Progenitor cell of endocrine pancreas (in vitro differentiated cells): Measurements from ENCODE around the gene HS3ST5. TPM values are rescaled to one million over a fixed set of nuclear protein-coding genes. Genes with fewer than 3 reads are reported as not detected.

Experiments used
- DNase-seq: peaks from one replicate; pipeline ENCODE4 v3.0.0; 2021; ENCODE audit warnings: low spot score; ENCODE audit not compliant: unreplicated experiment
- H3K27ac Mint-ChIP-seq: 2 replicates; pipeline ENCODE4 v1.8.0; 2021; ENCODE audit warnings: mild to moderate bottlenecking, moderate library complexity, mixed read lengths
- H3K27me3 Mint-ChIP-seq: 2 replicates; pipeline ENCODE4 v1.8.0; 2021; ENCODE audit warnings: mixed read lengths
- H3K36me3 Mint-ChIP-seq: 2 replicates; pipeline ENCODE4 v1.8.0; 2022; ENCODE audit warnings: mixed read lengths; ENCODE audit not compliant: insufficient read depth
- H3K4me1 Mint-ChIP-seq: 2 replicates; pipeline ENCODE4 v1.8.0; 2021; ENCODE audit warnings: low read depth, mixed read lengths
- H3K4me3 Mint-ChIP-seq: 2 replicates; pipeline ENCODE4 v1.8.0; 2021; ENCODE audit warnings: low read depth, mild to moderate bottlenecking, moderate library complexity, mixed read lengths
- H3K9me3 Mint-ChIP-seq: 2 replicates; pipeline ENCODE4 v1.8.0; 2021; ENCODE audit warnings: low read depth, mixed read lengths
- CTCF ChIP-seq: fragments of 200-600 bp; sonication (generic); IDR thresholded peaks from one replicate; pipeline ENCODE4 v1.5.0; 2021; ENCODE audit warnings: antibody characterized with exemption, mild to moderate bottlenecking; ENCODE audit not compliant: unreplicated experiment
- total RNA-seq: library from RNA; stranded (reverse); gene quantifications from 2 replicates; pipeline ENCODE4 v1.2.1, GENCODE V29; 2021

The HS3ST5 gene
- total RNA-seq, 1 donor from 2014 or later: 0.31 TPM

GRCh38 chr6:114362957-114363356 is 20.1 kb upstream of the HS3ST5 start:
- Mint-ChIP-seq H3K27me3 (no peaks in the 10 kb centered on the region), H3K9me3 (no peaks in the 10 kb centered on the region), H3K4me3 (no peak overlapping the region), H3K27ac (no peak overlapping the region), H3K4me1 (peaks cover 3% of the 10 kb centered on the region), H3K36me3 (no peaks in the 10 kb centered on the region)
- TF ChIP-seq CTCF: no peak
- no peak for DNase-seq

- no peaks in the 10 kb centered on the region for H3K9me3 Mint-ChIP-seq
- H3K36me3 Mint-ChIP-seq: no peaks in the 10 kb centered on the region
- no peak overlapping the region for H3K27ac Mint-ChIP-seq
- H3K27me3 Mint-ChIP-seq: no peaks in the 10 kb centered on the region
- peaks cover 2% of the 10 kb centered on the region for H3K4me1 Mint-ChIP-seq
- H3K4me3 Mint-ChIP-seq: no peak overlapping the region
- TF ChIP-seq CTCF: no peak
- no peak for DNase-seq
These were observed 19.6 kb upstream of the HS3ST5 start for GRCh38 chr6:114362396-114362795.

GRCh38 chr6:114361036-114361435 is 18.2 kb upstream of the HS3ST5 start:
- no peak for DNase-seq
- no peak overlapping the region for H3K4me3 Mint-ChIP-seq
- H3K9me3 Mint-ChIP-seq: no peaks in the 10 kb centered on the region
- no peaks in the 10 kb centered on the region for H3K27me3 Mint-ChIP-seq
- no peaks in the 10 kb centered on the region for H3K36me3 Mint-ChIP-seq
- H3K4me1 Mint-ChIP-seq: peaks cover 2% of the 10 kb centered on the region
- H3K27ac Mint-ChIP-seq: no peak overlapping the region
- no peak for TF ChIP-seq CTCF

GRCh38 chr6:114355300-114355699 is 12.5 kb upstream of the HS3ST5 start:
- TF ChIP-seq CTCF: no peak
- H3K36me3 Mint-ChIP-seq: no peaks in the 10 kb centered on the region
- no peaks in the 10 kb centered on the region for H3K4me1 Mint-ChIP-seq
- H3K27ac Mint-ChIP-seq: no peak overlapping the region
- no peaks in the 10 kb centered on the region for H3K9me3 Mint-ChIP-seq
- no peak for DNase-seq
- H3K27me3 Mint-ChIP-seq: no peaks in the 10 kb centered on the region
- H3K4me3 Mint-ChIP-seq: no peak overlapping the region

GRCh38 chr6:114354482-114354881 is 11.7 kb upstream of the HS3ST5 start:
- TF ChIP-seq CTCF: no peak
- H3K27ac Mint-ChIP-seq: no peak overlapping the region
- no peaks in the 10 kb centered on the region for H3K27me3 Mint-ChIP-seq
- no peak for DNase-seq
- no peaks in the 10 kb centered on the region for H3K4me1 Mint-ChIP-seq
- no peaks in the 10 kb centered on the region for H3K36me3 Mint-ChIP-seq
- H3K9me3 Mint-ChIP-seq: no peaks in the 10 kb centered on the region
- no peak overlapping the region for H3K4me3 Mint-ChIP-seq
